Lung (tissue), 12 donors: ENCODE results near the gene DHRS12. TPM values are rescaled to one million over a fixed set of nuclear protein-coding genes. Genes with fewer than 3 reads are reported as not detected.

Source experiments
- ATAC-seq: fragments of 200-7000 bp; cut with Tn5 transposase; one replicate; pipeline ENCODE4 v1.9.1; 2020; ENCODE audit warnings: moderate number of reproducible peaks; ENCODE audit not compliant: insufficient read depth, low FRiP score
- DNase-seq, 3 donors: peaks; one replicate each; pipeline ENCODE4 v3.0.0-alpha.2; 2013 to 2017
- H3K27ac ChIP-seq, 2 donors: one replicate each; pipeline ENCODE4 v1.5.1; 2013; ENCODE audit warnings: mild to moderate bottlenecking in 2 of 2, moderate library complexity in 2 of 2, control low read depth in 1 of 2, inconsistent platforms in 1 of 2, low read depth in 1 of 2, low read length in 1 of 2
- H3K27me3 ChIP-seq, 3 donors: one replicate each; pipeline ENCODE4 v1.5.1; 2013; ENCODE audit warnings: low read length in 2 of 3; ENCODE audit not compliant: control insufficient read depth in 3 of 3, insufficient read depth in 3 of 3
- H3K36me3 ChIP-seq, 4 donors: one replicate each; pipeline ENCODE4 v1.5.1; 2013; ENCODE audit warnings: low read length in 4 of 4, mild to moderate bottlenecking in 1 of 4, moderate library complexity in 1 of 4; ENCODE audit not compliant: control insufficient read depth in 4 of 4, insufficient read depth in 4 of 4
- H3K4me1 ChIP-seq, 5 donors: one replicate each; pipeline ENCODE4 v1.5.1; 2013; ENCODE audit warnings: low read length in 5 of 5, mild to moderate bottlenecking in 2 of 5, moderate library complexity in 1 of 5; ENCODE audit not compliant: control insufficient read depth in 5 of 5, insufficient read depth in 5 of 5
- H3K4me3 ChIP-seq: one replicate; pipeline ENCODE4 v1.5.1; 2013; ENCODE audit warnings: mild to moderate bottlenecking, control low read depth, moderate library complexity
- H3K9ac ChIP-seq, 2 donors: one replicate each; pipeline ENCODE4 v1.5.1; 2013; ENCODE audit warnings: low read length in 2 of 2, control low read depth in 1 of 2; ENCODE audit not compliant: insufficient read depth in 1 of 2
- H3K9me3 ChIP-seq, 4 donors: one replicate each; pipeline ENCODE4 v1.5.1; 2013; ENCODE audit warnings: low read length in 3 of 4, mild to moderate bottlenecking in 1 of 4, moderate library complexity in 1 of 4; ENCODE audit not compliant: control insufficient read depth in 4 of 4, insufficient read depth in 3 of 4
- CTCF ChIP-seq: IDR thresholded peaks from 2 replicates; pipeline ENCODE4 v1.5.1; 2012; ENCODE audit warnings: mild to moderate bottlenecking; ENCODE audit errors: control extremely low read depth, extremely low read depth
- WGBS, 2 donors: extraction: QIAGEN DNeasy Blood & Tissue Kit; methylation state at CpG; one replicate each; pipeline ENCODE4 v1.1.7; 2013; 5-methylcytosine and 5-hydroxymethylcytosine counted together
- polyA plus RNA-seq, 2 donors: library from polyadenylated mRNA; stranded (reverse); fragments of 200-250 nt; gene quantifications; one replicate each; pipeline ENCODE4 v1.2.1, GENCODE V29; 2013
- total RNA-seq, 2 donors: library from RNA; depleted of rRNA in 1 of 2; stranded (reverse); fragments of >200 nt in 1 of 2; gene quantifications; one replicate each; pipeline ENCODE4 v1.2.1, GENCODE V29; 2014 to 2021
- donor health status: control.
- donor health status: control.
- donor health status: Bipolar disorder and iron deficiency.
- donor health status: healthy.
- donor health status: DM: yes; HTN: yes; CAD: no.

Gene DHRS12
- total and polyA plus RNA-seq, 4 donors: 8.5 to 17.9 (median 12.0) TPM

- 89 to 92% methylated on average over 17 of the region's 17 CpGs for WGBS, 2 donors
- H3K9me3 ChIP-seq: no peaks in the 10 kb centered on the region
- TF ChIP-seq CTCF: no peak
- H3K4me3 ChIP-seq: no peak overlapping the region
- H3K27ac ChIP-seq: no peak overlapping the region
- H3K4me1 ChIP-seq: peaks cover 0 to 9% (median 7%) of the 10 kb centered on the region in 5 donors
- DNase-seq (no peak), ATAC-seq (peak; percentile 25)
- peaks cover 0 to 16% (median 0%) of the 10 kb centered on the region in 4 donors for H3K36me3 ChIP-seq
- H3K9ac ChIP-seq: no peak overlapping the region
- H3K27me3 ChIP-seq: no peaks in the 10 kb centered on the region
Measured at GRCh38 chr13:51771418-51772104, 32.4 kb downstream of the DHRS12 start.

GRCh38 chr13:51770681-51771417 is 33.1 kb downstream of the DHRS12 start:
- ATAC-seq: no peak

GRCh38 chr13:51770160-51770559 is 33.8 kb downstream of the DHRS12 start:
- no peak for ATAC-seq

More at GRCh38 chr13:51770681-51771417, 33.1 kb downstream of the DHRS12 start:
- H3K4me3 ChIP-seq: no peak overlapping the region
- TF ChIP-seq CTCF: no peak
- no peak for DNase-seq
- 91 to 94% methylated on average over 11 of the region's 11 CpGs for WGBS, 2 donors
- H3K36me3 ChIP-seq: peaks cover 0 to 17% (median 0%) of the 10 kb centered on the region in 4 donors
- H3K4me1 ChIP-seq: peaks cover 0 to 11% (median 8%) of the 10 kb centered on the region in 5 donors
- no peaks in the 10 kb centered on the region for H3K27me3 ChIP-seq
- no peaks in the 10 kb centered on the region for H3K9me3 ChIP-seq
- no peak overlapping the region for H3K27ac ChIP-seq
- H3K9ac ChIP-seq: no peak overlapping the region

More at GRCh38 chr13:51770160-51770559, 33.8 kb downstream of the DHRS12 start:
- no peak overlapping the region for H3K27ac ChIP-seq
- no peaks in the 10 kb centered on the region for H3K9me3 ChIP-seq
- no peaks in the 10 kb centered on the region for H3K27me3 ChIP-seq
- TF ChIP-seq CTCF: no peak
- H3K9ac ChIP-seq: no peak overlapping the region
- DNase-seq: no peak
- no peak overlapping the region for H3K4me3 ChIP-seq
- peaks cover 0 to 17% (median 0%) of the 10 kb centered on the region in 4 donors for H3K36me3 ChIP-seq
- peaks cover 0 to 11% (median 8%) of the 10 kb centered on the region in 5 donors for H3K4me1 ChIP-seq
- WGBS, 2 donors: 95% methylated on average over 6 of the region's 6 CpGs
